ENCODE data around the gene CFHR4.
"Not testable (repeated sequence)": the region's sequence is repeated elsewhere in the genome, so short reads cannot be mapped to it uniquely, and the experiment has no call there.

The CFHR4 gene

DNA sequence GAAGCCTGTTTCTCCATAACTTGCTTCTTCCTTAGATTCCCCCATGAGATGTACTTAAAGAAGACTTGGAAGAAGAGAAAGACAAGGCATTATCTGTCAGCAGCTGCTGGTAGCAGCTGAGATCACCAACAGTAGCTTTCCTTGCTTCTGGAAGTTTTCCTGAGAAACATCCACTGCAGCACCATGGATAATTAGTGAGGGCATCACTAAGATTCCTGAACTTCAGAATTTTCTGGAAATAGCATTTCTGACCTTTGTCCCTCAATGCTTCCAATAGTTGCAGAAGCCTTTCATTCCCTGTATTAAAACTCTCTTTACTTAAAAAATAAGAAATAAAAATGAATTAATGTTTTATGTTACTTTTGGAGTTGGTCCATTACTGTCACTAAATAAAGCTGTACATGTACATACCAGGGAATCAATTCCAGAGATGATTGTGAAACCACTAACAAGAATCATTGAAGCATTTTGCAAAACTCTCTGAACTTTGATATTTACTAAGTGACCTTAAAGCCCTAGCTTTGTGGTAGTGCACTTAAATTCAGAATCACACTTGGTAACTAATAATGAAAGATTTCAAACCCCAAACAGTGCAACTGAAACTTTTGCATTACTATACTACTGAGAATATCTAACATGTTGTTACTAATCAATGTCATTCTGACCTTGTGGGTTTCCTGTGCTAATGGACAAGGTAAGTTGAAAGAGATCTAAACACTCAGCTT is at the start of gene CFHR4:
Gene CFHR4, plus strand, starts transcription at position 538 of the 725 bp plus-strand sequence. Its CDS starts 99 bp downstream, at position 637.
- no peak for FAIRE-seq

- peak; percentile 41 for FAIRE-seq
These were observed 38.0 kb upstream of the CFHR4 start for GRCh38 chr1:196849613-196850492.

- no peak for FAIRE-seq
These were observed 31.8 kb upstream of the CFHR4 start for GRCh38 chr1:196856053-196856452.

DNA sequence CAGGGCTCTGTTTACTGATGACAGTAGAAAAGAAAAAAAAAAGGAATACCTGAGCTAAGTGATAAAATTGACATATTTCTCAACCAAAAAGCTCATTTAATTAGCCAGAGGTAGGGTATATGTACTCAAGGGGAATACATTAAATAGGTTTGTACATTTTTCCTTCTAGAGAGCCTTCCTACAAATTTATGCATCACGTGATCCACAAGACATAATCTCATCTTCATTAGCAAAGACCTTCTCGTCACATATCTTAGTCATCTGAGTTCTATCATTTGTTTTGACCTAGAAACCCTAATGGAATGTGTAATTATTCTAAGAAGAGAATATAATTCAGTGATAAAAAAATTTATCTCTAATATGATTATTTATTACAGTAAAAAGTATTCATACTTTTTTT is 30.7 kb upstream of the CFHR4 start:
- FAIRE-seq: no peak

GRCh38 chr1:196858811-196859210 is 29.0 kb upstream of the CFHR4 start:
- FAIRE-seq: no peak

DNA sequence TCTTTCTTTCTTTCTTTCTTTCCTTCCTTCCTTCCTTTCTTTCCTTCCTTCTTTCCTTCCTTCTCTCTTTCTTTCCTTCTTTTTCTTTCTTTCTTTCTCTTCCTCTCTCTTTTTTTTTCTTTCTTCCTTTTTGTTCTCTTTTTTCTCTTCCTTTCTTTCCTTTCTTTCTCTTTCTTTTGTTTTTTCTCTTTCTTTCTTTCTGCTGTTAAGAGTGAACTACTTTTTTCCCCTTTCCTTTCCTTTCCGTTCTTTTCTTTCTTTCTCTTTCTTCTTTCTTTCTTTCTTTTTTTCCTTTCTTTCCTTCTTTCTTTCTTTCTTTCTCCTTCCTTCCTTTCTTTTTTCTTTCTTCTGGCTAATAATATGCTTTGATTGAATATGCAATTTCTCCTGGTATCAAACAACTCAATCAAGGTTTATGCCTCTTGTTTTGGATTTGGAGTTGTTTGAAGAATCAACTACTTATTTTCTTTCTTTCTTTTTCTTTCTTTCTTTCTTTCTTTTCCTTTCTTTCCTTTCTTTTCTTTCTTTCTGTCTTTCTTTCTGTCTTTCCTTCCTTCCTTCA is 27.4 kb upstream of the CFHR4 start:
- FAIRE-seq: no peak

DNA sequence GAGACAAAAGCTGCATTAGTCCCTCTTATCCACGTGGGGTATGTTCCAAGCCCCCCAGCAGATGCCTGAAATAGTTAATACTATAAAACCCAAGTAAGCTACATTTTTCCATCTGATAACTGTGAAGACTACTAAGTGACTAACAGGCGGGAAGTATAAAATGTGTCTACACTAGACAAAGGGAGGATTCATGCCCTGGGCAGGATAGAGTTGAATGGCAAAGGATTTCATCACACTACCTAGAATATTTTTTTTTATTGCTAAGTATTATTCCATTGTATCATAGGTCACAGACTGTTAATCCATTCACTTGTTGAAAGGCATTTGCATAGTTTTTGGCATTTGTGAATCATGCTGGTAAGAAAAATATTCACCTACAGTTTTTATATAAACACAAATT is 26.4 kb upstream of the CFHR4 start:
- FAIRE-seq: no peak

DNA sequence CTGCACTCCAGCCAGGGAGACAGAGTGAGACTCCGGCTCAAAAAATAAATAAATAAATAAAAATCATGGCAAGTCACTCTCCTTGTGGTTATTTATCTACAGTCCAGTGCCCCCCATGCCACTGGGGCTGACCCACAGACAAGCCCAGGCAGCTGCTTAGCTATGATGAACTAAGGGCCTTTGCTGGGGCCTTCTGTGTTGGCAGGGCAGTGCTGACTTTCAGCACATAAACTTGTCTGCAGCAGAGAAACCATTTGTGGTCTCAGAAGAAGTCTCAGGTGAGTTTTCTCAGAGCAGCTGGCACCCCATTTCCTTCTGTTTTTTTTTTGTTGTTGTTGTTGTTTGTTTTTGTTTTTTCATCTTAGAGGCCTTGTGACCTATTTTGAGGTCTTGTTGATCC is 20.9 kb upstream of the CFHR4 start:
- no peak for FAIRE-seq

- no peak for FAIRE-seq
These were observed 14.5 kb upstream of the CFHR4 start for GRCh38 chr1:196873385-196873784.

DNA sequence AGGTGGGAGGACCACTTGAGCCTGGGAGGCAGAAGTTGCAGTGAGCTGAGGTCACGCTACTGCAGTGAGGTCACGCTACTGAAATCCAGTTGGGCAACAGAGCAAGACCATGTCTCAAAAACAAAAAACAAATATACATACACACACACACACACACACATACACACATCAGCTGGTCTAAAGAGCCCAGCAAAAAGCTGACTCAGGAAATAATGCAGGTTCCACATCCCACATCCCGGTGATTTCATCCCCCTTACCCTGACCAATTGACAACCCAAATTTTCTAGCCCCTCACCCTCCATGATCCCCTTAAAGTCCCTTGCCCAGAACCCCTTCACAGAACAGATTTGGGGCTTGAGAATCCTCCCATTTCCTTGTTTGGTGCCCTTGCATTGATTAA is 11.9 kb upstream of the CFHR4 start:
- FAIRE-seq: no peak

- FAIRE-seq: no peak
These were observed 9.9 kb upstream of the CFHR4 start for GRCh38 chr1:196877964-196878363.

DNA sequence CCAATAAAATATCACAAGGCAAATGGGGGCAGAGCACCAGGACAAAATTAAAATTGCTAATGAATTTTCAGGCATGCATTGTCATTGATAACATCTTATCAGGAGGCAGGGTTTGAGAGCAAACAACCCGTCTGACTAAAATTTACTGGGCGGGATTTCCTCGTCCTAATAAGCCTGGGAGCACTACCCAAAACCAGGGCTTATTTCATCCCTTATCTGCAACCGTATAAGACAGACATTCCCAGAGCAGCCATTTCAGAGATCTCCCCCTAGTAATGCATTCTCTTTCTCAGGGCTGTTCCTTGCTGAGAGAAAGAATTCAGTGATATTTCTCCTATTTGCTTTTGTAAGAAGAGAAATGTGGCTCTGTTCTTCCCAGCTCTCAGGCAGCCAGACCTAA is 1.3 kb upstream of the CFHR4 start:
- not testable (repeated sequence) for FAIRE-seq

DNA sequence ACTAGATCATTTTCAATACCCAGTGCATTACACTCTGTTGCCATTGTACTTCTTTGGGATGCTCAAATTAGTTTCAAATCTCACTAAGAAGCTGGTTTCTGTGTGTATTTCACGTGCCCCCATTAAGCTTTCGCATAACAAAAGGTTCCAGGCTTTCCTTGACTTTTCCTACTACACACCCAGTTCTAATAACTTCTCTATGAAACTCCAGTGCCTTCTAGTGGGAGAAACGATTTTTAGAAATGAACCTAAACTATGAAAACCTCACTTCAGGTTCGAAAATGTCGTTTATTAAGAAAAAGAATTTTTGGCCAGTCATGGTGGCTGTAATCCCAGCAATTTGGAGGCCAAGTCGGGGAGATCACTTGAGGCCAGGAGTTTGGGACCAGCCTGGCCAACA is 2.8 kb downstream of the CFHR4 start:
- no peak for FAIRE-seq

GRCh38 chr1:196891251-196891650 is 3.4 kb downstream of the CFHR4 start:
- no peak for FAIRE-seq

DNA sequence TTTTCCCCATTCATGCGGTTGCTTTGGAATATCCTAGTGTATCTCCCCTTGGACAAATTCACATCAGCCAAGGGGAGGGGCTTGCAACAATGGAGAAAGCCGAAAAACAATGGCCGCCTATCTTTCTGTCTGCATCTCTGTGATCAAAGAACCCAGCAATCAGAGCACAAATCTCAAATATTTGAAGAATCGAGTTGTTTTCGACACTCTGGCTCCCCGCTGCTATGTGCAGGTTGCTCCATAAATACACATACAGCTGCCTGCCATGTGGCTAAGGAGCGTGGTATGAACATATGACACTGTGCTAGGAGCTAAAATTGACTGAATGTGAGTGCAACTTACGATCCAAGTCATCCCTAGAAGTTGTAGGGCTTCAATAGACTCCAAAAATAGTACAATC is 8.5 kb downstream of the CFHR4 start:
- FAIRE-seq: no peak

DNA sequence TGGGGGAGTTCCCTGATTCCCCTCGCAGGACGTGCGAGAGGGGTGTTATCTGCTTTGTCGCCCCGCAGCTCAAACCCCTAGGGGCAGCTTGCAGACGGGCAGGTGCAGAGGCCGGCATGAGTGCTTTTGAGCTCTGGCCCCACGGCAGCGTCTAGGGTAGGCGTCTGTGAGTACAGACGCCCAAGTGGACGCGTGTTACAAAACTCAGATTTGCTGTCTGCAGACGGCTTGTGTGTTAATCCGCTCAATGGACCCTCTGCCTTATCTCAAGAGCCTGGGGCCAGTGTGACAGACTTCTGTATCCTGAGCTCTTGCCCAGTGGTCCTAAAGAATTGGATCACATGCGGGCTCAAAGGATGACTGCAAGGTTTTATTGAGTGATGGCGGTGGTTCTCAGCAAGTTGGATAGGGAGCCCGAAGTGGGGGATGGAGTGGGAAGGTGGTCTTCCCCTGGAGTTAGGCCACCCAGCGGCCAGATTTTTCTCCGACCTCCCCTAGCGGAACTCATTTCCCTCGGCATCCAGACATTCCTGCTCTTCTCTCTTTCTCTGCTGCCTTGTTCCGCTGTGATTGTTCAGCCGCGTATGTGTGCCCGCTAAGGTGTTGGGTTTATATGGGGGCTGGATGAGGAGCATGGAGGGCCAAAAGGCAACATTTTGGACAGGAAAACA is 9.4 kb downstream of the CFHR4 start:
- no peak for FAIRE-seq

DNA sequence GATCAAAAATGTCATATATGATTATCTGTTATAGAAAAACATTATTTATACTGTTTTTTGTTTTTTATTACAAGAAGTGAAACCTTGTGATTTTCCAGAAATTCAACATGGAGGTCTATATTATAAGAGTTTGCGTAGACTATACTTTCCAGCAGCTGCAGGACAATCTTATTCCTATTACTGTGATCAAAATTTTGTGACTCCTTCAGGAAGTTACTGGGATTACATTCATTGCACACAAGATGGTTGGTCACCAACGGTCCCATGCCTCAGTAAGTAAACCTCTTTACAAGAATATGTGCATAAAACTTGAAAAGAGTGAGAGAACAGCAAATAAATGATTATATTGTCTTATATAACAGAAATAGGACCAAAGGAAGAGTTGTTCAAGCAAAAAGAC is 14.5 kb downstream of the CFHR4 start:
- FAIRE-seq: no peak

DNA sequence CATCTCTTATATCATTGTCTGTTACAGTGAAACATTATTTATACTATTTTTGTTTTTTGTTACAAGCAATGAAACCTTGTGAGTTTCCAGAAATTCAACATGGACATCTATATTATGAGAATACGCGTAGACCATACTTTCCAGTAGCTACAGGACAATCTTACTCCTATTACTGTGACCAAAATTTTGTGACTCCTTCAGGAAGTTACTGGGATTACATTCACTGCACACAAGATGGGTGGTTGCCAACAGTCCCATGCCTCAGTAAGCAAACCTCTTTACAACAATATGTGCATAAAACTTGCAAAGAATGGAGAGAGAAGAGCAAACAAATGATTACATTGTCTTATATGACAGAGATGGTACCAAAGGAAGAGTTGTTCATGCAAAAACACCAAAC is 22.4 kb downstream of the CFHR4 start:
- FAIRE-seq: no peak

GRCh38 chr1:196912283-196912682 is 24.4 kb downstream of the CFHR4 start:
- FAIRE-seq: not testable (repeated sequence)

DNA sequence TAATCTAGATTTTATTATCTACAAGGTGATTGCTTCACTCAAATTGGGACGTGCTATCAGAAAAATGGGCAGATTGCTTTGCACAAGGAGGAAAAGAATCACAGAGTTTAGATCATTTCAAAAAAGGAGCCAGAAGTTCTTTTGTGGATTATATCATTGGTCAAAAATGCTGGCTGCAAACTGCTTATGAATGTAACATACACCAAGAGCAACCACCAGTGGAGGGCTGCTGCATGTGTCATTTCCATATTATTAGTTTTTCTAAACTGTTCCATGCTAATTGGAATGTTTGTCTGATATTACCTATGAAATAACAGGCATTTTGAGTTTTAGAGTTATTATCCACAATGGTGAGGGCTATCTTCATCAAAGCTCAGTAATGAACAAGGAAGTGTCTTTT is 39.0 kb downstream of the CFHR4 start:
- not testable (repeated sequence) for FAIRE-seq

DNA sequence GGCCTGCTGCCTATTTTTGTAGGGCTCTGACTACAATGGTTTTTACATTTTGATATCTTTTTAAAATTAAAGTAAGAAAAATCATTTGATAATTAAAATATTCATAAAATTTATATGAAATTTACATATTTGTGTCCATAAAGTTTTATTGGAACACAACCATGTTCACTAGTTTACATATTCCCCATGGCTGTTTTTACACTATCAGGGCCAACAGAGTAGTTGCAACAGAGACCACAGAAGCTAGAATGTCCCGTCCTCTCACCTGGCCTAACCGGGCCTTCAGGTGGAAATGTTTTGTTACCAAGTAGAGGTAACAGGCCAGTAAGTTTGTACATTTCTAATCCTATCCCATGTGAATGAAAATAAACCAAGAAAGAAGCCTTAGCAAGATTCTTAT is 45.0 kb downstream of the CFHR4 start:
- not testable (repeated sequence) for FAIRE-seq

DNA sequence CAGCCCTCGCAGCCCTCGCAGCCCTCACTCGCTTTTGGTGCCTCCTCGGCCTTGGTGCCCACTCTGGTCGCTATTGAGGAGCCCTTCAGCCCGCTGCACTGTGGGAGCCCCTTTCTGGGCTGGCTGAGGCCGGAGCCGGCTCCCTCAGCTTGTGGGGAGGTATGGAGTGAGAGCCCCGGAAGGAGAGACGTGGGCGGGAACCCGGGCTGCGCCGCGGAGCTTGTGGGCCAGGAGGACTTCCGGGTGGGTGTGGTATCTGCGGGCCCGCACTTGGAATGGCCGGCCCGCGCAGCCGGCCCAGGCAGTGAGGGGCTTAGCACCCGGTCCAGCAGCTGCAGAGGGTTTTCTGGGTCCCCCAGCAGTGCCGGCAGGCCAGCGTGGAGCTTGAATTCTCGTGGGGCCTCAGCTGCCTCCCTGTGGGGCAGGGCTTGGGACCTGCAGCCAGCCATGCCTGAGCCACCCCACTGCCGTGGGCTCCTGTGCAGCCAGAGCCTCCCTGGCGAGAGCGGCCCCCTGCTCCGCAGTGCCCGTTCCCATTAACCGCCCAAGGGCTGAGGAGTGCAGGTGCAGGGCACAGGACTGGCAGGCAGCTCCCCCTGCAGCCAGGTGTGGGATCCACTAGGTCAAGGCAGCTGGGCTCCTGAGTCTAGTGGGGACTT is 45.8 kb downstream of the CFHR4 start:
- FAIRE-seq: no peak

DNA sequence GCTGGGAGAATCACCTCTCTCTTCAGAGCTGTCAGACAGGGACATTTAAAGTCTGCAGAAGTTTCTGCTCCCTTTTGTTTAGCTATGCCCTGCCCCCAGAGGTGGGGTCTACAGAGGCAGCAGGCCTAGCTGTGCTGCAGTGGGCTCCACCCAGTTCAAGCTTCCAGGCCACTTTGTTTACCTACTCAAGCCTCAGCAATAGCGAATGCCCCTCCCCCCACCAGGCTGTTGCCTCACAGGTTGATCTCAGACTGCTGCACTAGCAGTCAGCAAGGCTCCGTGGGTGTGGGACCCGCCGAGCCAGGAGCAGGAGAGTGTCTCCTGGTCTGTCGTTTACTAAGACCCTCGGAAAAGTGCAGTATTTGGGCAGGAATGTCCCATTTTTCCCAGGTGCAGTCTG is 53.6 kb downstream of the CFHR4 start:
- FAIRE-seq: not testable (repeated sequence)

Measured in colon (tissue), 2 donors.